ENCODE results near the gene PWWP2A. TPM values are rescaled to one million over a fixed set of nuclear protein-coding genes. Genes with fewer than 3 reads are reported as not detected.

PWWP2A gene
- total and polyA plus RNA-seq, 10 of the 15 experiments (the other 5 are each of a cell fraction or from before 2014, with no cell fraction given) = 5.7 to 26.1 (median 17.7) TPM

DNA sequence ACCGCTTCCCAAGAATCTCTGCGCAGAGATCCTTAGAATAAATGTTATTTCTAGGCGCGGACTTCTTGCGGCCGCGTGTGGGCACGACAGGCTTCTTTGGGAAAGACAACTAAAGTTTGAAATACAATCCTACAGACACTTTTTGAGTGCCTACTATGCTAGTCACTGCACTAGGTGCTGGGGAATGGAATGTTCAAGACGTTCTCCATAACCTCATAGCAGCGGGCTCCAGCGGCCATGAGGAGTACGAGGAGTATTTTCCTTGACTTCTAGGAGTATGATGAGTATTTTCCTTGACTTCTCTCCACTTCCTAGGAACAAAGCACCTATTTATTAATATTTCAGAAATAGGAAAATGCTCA is 636 bp upstream of the PWWP2A start:
- in situ Hi-C loops (cut with MboI) (no loop called here), intact Hi-C loops (cut with micrococcal nuclease; ENCODE audit: unreplicated experiment) (loop anchor here (2.0 kb wide), 1 partner anchor 27 kb away; no protein-coding TSS in a partner anchor)
- peak overlapping the region; percentile 36; the same call in 1 of the 2 replicates for H3K4me3 ChIP-seq
- peaks cover 3% of the 10 kb centered on the region for H3K4me1 ChIP-seq (ENCODE audit: control insufficient read depth, insufficient read depth, low read length)
- no peak overlapping the region for H3K27ac ChIP-seq (ENCODE audit: control insufficient read depth, insufficient read depth)
- no peaks in the 10 kb centered on the region for H4K20me1 ChIP-seq (ENCODE audit: control insufficient read depth, insufficient read depth)
- H3K27me3 ChIP-seq (replicated peaks in 1 of 2; ENCODE audit: control insufficient read depth in 2 of 2, insufficient read depth in 2 of 2, low read length in 1 of 2) = no peaks in the 10 kb centered on the region
- H3K36me3 ChIP-seq (ENCODE audit: control insufficient read depth in 2 of 2, insufficient read depth in 2 of 2, low read length in 1 of 2) = peaks cover 0 to 2% of the 10 kb centered on the region in 2 experiments; a peak in 1 of 4 replicates
- no peak for ATAC-seq
- peak overlapping the region; percentile 53; the same call in 1 of the 2 replicates for H3K4me2 ChIP-seq (ENCODE audit: control insufficient read depth, insufficient read depth)
- CTCF ChIA-PET = no interaction called here
- no peaks in the 10 kb centered on the region for H3K9me3 ChIP-seq (replicated peaks; ENCODE audit: control insufficient read depth, insufficient read depth, low read length)
- H3K9ac ChIP-seq (ENCODE audit: control insufficient read depth, insufficient read depth, low read length) = no peak overlapping the region
- TSS peak; percentile 75 for BruUV-seq (replicated peaks)
- peaks cover 16% of the 10 kb centered on the region for H3K79me2 ChIP-seq (ENCODE audit: control insufficient read depth, insufficient read depth, low read length)
- SMC1A ChIA-PET (ENCODE audit: uncharacterized antibody, unreplicated experiment) = no interaction called here
- 42% methylated on average over 12 of the region's 12 CpGs for WGBS (ENCODE audit: insufficient coverage, insufficient replicate concordance, low lambda C conversion rate, missing lambda C conversion rate)
- POLR2A ChIA-PET = interaction anchor here (0.6 to 0.9 kb wide), 2 partner anchors 17 to 111 kb away, joined by 3 to 4 read pairs; partner anchors contain the start of gene TTC1
- RAD21 ChIA-PET (ENCODE audit: unreplicated experiment) = no interaction called here
- no peak for DNase-seq (ENCODE audit: low read depth, low spot score)
- peak overlapping the region; percentile 87 for H2AFZ ChIP-seq (ENCODE audit: control insufficient read depth, low read depth, low read length)
- no peak for FAIRE-seq
- no peak for TF ChIP-seq YBX1 (IDR thresholded peaks at IDR 0.05)
- TF ChIP-seq RAD21 (IDR thresholded peaks at IDR 0.05; ENCODE audit: insufficient read depth, low read depth, low read length) = no peak
- no peak for TF ChIP-seq NR2C1 (IDR thresholded peaks at IDR 0.05)
- peak; percentile 29; the same call in 1 of the 2 replicates for TF ChIP-seq IKZF1 (conservative IDR thresholded peaks at IDR 0.05)
- no peak for TF ChIP-seq EZH2 (IDR thresholded peaks at IDR 0.05; ENCODE audit: borderline replicate concordance, control insufficient read depth, low read depth, low read length)
- TF ChIP-seq SMARCA5 (IDR thresholded peaks at IDR 0.05) = peak; percentile 45; the same call in 1 of the 2 replicates
- no peak for TF ChIP-seq GABPA (IDR thresholded peaks at IDR 0.05; ENCODE audit: low read depth)
- peak; percentile 13; the same call in 1 of the 2 replicates for TF ChIP-seq SIN3A (IDR thresholded peaks at IDR 0.05; ENCODE audit: low read depth, low read length)
- TF ChIP-seq GATAD2B (conservative IDR thresholded peaks at IDR 0.05; ENCODE audit: low read depth) = 0 out of 2 replicates have a peak, but pooled peaks have one; percentile 57
- TF ChIP-seq, protein P1, sequence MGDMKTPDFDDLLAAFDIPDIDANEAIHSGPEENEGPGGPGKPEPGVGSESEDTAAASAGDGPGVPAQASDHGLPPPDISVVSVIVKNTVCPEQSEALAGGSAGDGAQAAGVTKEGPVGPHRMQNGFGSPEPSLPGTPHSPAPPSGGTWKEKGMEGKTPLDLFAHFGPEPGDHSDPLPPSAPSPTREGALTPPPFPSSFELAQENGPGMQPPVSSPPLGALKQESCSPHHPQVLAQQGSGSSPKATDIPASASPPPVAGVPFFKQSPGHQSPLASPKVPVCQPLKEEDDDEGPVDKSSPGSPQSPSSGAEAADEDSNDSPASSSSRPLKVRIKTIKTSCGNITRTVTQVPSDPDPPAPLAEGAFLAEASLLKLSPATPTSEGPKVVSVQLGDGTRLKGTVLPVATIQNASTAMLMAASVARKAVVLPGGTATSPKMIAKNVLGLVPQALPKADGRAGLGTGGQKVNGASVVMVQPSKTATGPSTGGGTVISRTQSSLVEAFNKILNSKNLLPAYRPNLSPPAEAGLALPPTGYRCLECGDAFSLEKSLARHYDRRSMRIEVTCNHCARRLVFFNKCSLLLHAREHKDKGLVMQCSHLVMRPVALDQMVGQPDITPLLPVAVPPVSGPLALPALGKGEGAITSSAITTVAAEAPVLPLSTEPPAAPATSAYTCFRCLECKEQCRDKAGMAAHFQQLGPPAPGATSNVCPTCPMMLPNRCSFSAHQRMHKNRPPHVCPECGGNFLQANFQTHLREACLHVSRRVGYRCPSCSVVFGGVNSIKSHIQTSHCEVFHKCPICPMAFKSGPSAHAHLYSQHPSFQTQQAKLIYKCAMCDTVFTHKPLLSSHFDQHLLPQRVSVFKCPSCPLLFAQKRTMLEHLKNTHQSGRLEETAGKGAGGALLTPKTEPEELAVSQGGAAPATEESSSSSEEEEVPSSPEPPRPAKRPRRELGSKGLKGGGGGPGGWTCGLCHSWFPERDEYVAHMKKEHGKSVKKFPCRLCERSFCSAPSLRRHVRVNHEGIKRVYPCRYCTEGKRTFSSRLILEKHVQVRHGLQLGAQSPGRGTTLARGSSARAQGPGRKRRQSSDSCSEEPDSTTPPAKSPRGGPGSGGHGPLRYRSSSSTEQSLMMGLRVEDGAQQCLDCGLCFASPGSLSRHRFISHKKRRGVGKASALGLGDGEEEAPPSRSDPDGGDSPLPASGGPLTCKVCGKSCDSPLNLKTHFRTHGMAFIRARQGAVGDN (IDR thresholded peaks at IDR 0.05) = no peak
- TF ChIP-seq, protein P2, sequence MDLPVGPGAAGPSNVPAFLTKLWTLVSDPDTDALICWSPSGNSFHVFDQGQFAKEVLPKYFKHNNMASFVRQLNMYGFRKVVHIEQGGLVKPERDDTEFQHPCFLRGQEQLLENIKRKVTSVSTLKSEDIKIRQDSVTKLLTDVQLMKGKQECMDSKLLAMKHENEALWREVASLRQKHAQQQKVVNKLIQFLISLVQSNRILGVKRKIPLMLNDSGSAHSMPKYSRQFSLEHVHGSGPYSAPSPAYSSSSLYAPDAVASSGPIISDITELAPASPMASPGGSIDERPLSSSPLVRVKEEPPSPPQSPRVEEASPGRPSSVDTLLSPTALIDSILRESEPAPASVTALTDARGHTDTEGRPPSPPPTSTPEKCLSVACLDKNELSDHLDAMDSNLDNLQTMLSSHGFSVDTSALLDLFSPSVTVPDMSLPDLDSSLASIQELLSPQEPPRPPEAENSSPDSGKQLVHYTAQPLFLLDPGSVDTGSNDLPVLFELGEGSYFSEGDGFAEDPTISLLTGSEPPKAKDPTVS (IDR thresholded peaks at IDR 0.05; ENCODE audit: low read depth, low read length) = no peak
- no peak for TF ChIP-seq KAT2A (conservative IDR thresholded peaks at IDR 0.05; ENCODE audit: control insufficient read depth, low read depth, low read length)
- TF ChIP-seq IKZF2 (IDR thresholded peaks at IDR 0.05) = peak in 1 of 2 experiments; percentile 22; a peak in 3 of 4 replicates
- TF ChIP-seq NFXL1 (IDR thresholded peaks at IDR 0.05; ENCODE audit: borderline replicate concordance) = no peak
- TF ChIP-seq NBN (IDR thresholded peaks at IDR 0.05) = no peak
- TF ChIP-seq KLF5 (IDR thresholded peaks at IDR 0.05; ENCODE audit: partially characterized antibody) = no peak
- no peak for TF ChIP-seq CHD2 (IDR thresholded peaks at IDR 0.05; ENCODE audit: borderline replicate concordance, low read depth, low read length)
- 0 out of 2 replicates have a peak, but pooled peaks have one; percentile 39 for TF ChIP-seq ESRRA (IDR thresholded peaks at IDR 0.05; ENCODE audit: low read length)

Measured in GM12878 (cell line).